ENCODE measurements around the gene DDX6. TPM values are rescaled to one million over a fixed set of nuclear protein-coding genes. Genes with fewer than 3 reads are reported as not detected.

DDX6 gene
- total and polyA plus RNA-seq, 2 donors (not counting 3 experiments of a cell fraction or from before 2014, with no cell fraction given), result 19.1 to 138 TPM

- ChIA-PET CTCF (interaction anchor here (0.6 kb wide), 1 partner anchor 119 kb away, joined by 3 read pairs; no protein-coding TSS in a partner anchor), POLR2A (no interaction called here)
- intact Hi-C loops (cut with micrococcal nuclease) (no loop called here), dilution Hi-C loops (cut with MboI; ENCODE audit: extremely low pct_ligation_motif_present, low sequenced_read_pairs) (no loop called here)
- H3K27me3 ChIP-seq (ENCODE audit: control insufficient read depth in 2 of 2, insufficient read depth in 2 of 2, low read length in 2 of 2), result no peaks in the 10 kb centered on the region
- H3K4me2 ChIP-seq (ENCODE audit: insufficient read depth, low read length), result no peak overlapping the region
- H3K9me3 ChIP-seq (replicated peaks; ENCODE audit: control insufficient read depth, insufficient read depth, low read length), result no peaks in the 10 kb centered on the region
- FAIRE-seq (no peak), DNase-seq (ENCODE audit: low read depth, low spot score) (no peak)
- no TSS peak for BruUV-seq (replicated peaks)
- H4K20me1 ChIP-seq (replicated peaks; ENCODE audit: control insufficient read depth, extremely low read depth, insufficient read depth, low read length), result peaks cover 15% of the 10 kb centered on the region
- H3K9me1 ChIP-seq (replicated peaks; ENCODE audit: control insufficient read depth, extremely low read depth, insufficient read depth, low read length), result no peaks in the 10 kb centered on the region
- H3K27ac ChIP-seq (ENCODE audit: insufficient read depth, low read depth, low read length), result no peak overlapping the region
- H2AFZ ChIP-seq (ENCODE audit: low read depth, low read length), result no peak overlapping the region
- H3K36me3 ChIP-seq (ENCODE audit: control insufficient read depth in 2 of 2, extremely low read depth in 1 of 2, insufficient read depth in 2 of 2, low read length in 2 of 2), result peaks cover 13 to 25% of the 10 kb centered on the region in 2 experiments
- H3K9ac ChIP-seq (replicated peaks; ENCODE audit: extremely low read depth, insufficient read depth, low read length), result no peak overlapping the region
- H3K4me3 ChIP-seq (replicated peaks in 1 of 3; ENCODE audit: insufficient read depth in 1 of 3, low read depth in 1 of 3, low read length in 3 of 3), result no peak overlapping the region
- TF ChIP-seq CTCF (IDR thresholded peaks at IDR 0.05; ENCODE audit: extremely low read depth in 1 of 2, insufficient read depth in 1 of 2, low read depth in 1 of 2, low read length in 2 of 2), result no peak
- TF ChIP-seq JUN (IDR thresholded peaks at IDR 0.05; ENCODE audit: borderline replicate concordance, insufficient read depth, insufficient read length, low read depth), result no peak
- TF ChIP-seq POLR2AphosphoS5 (IDR thresholded peaks at IDR 0.05; ENCODE audit: insufficient read depth, low read depth, low read length), result no peak
- TF ChIP-seq GATA2 (IDR thresholded peaks at IDR 0.05; ENCODE audit: insufficient read depth, insufficient read length, low read depth, low read length), result no peak
- H3K4me1 ChIP-seq (ENCODE audit: control insufficient read depth, extremely low read depth, insufficient read depth, low read length), result peaks cover 6% of the 10 kb centered on the region
- peaks cover 98% of the 10 kb centered on the region for H3K79me2 ChIP-seq (ENCODE audit: control insufficient read depth, insufficient read depth, low read length)
Measured at GRCh38 chr11:118774032-118774431, 16.9 kb downstream of the DDX6 start.
